Measurements from ENCODE around the gene USP13.

GRCh38 chr3:179660872-179661271, 8.0 kb downstream of the USP13 start:
- TF ChIP-seq CTCF (conservative IDR thresholded peaks at IDR 0.05; ENCODE audit: low read depth, low read length), result no peak
- TF ChIP-seq EZH2 (IDR thresholded peaks at IDR 0.05; ENCODE audit: borderline replicate concordance, low read depth, low read length, poor library complexity, severe bottlenecking), result no peak
